Right ventricle myocardium superior (tissue), 1 donor: ENCODE data around the gene BRIP1. TPM values are rescaled to one million over a fixed set of nuclear protein-coding genes. Genes with fewer than 3 reads are reported as not detected.

Source experiments
- ATAC-seq: fragments of 200-7000 bp; cut with Tn5 transposase; one replicate; pipeline ENCODE4 v1.9.1; 2020; ENCODE audit warnings: mild to moderate bottlenecking; ENCODE audit not compliant: poor library complexity
- DNase-seq: peaks from one replicate; pipeline ENCODE4 v3.0.0-alpha.2; 2020
- intact Hi-C: fragments of 100-400 bp; cut with DNase I; formaldehyde crosslinking; loops from one replicate; pipeline ENCODE4 v1.11.2; 2022
- total RNA-seq: library from RNA; stranded (reverse); fragmentation: NEBNext Ultra II Directional; extraction: Animal tissue kit (Norgen Biotek cat#: 25700); gene quantifications from one replicate; pipeline ENCODE4 v1.2.1, GENCODE V29; 2021
- donor health status: DM: no; HTN: yes; CAD: no; lungs with severe emphysema.

The BRIP1 gene
- total RNA-seq, 1 donor from 2014 or later: 0.22 TPM

DNA sequence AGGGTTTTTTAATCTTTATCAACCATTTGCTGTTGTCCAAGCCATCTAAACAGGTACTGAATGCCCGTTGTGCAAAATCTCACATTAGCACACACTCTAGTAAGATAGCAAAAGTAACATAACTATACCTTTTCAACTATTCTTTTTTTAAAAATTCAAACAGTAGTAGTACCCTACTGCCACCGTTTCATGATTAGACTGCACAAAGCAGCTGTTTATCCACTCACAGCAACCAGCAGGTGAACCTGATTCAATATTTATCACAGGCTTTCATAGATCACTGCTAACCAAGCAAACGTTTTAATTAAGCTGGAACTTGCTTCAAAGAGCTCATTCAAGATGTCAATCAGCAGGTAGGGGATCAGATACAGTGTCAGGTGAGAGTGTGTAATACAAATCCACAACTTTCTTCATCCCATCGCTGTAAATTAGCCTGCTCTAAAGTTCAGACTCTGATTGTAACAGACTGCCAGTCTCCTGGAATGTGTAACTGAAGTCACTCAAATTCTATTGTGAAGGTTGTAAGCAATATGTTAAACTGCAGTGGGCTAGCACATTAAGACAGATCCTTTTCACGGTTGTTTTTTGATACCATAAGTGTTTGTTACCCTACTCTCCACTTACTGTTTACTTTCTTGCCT lies 47.3 kb downstream of the BRIP1 start:
- ATAC-seq (no peak), DNase-seq (no peak)
- intact Hi-C loops: no loop called here

DNA sequence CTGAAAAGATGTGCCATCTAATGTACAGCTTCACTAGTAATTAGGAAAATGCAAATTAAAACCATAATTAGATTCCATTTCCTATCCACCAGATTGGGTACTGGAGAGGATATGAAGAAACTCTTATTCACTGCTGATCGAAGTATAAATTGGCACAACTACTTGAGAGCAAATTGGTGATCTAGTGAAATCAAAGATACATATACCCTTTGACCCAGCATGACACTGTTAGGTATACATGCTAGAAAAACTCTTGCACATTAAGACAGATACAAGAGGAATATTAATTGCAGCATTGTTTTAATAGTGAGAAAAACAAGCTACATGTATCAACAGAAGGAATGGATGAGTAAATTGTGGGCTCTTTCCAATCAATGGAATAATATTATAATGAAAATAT lies 48.8 kb downstream of the BRIP1 start:
- DNase-seq (no peak), ATAC-seq (no peak)
- intact Hi-C loops: no loop called here

DNA sequence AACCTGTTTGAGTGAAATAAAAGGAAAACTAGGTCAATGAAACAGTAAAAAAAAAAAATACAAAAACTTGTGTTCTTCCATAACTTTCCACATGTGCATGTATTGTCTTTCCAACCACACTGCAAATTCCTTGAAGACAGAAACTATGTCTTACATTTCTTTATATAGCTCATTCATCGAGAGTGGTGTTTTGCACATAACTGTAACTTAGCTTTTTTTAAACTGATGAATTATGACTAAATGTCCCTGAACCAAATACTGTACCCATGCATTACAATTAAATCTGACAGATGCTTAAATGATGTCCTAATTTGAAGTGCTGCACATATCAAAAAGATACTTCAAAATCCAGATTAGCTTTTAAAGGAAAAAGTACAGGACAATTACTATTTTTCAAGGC lies 50.1 kb downstream of the BRIP1 start:
- intact Hi-C loops: no loop called here
- DNase-seq: no peak
- no peak for ATAC-seq

DNA sequence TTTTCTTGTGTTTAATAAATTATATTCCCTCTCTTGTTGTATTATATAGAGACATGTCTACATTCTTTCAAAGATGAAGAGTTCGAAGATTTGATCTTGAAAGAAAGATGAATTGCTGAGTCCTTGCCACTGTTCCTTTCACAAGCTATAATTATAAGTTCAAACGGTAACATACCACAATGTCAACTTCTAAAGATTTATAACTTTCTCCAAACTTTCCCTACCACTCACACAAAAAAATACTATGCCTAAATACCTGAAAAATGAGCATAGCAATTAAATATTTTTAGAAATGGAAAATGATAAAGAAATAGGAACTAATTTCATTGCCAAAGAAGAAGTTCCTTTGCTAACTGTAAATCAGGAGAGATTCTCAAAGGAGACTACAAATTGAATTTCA lies 50.6 kb downstream of the BRIP1 start:
- DNase-seq (no peak), ATAC-seq (no peak)
- intact Hi-C loops: no loop called here

DNA sequence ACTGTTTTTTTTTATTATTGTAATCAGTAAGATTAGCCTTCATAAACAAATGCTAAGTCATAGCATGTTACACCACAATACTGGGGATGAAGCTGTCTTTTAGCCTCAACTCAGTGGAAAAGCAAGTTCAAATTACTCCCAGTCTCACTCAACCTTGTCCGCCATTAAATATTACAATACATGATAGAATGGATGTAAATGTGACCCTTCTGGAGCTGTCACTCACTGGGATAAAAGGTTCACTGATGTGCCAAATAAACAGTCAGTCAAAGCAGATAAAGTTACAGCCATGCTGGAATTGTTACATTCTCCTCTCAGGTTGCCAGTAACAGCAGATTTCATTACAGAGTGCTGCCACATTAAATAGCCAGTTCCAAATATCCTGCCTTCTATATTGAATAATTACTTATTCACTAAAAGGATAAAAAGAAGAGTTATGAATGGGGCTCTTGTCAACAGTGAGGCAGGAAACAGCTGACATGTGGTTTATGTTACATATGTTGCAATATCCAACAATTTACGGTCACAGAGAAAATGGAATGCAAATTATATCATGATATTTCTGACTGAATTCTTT lies 53.4 kb downstream of the BRIP1 start:
- ATAC-seq (no peak), DNase-seq (no peak)
- intact Hi-C loops: no loop called here

DNA sequence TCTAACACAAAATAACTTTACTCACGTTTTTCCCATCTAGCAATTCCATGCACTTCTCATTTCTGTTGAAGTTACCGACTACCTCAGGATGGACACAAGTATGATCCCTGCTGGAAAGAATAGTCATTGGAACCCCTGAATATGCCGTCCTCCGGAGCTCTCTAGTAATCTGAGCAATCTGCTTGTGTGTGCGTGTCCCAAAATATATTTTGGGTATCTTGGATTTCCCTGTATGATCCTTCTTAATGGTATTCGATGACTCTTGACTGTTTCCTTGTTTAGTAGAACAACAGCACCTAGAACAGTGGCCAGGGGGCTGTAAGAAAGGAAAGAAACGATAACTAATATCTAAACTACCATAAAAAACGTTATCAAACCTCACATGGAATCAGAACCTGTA lies 54.9 kb downstream of the BRIP1 start:
- DNase-seq: no peak
- ATAC-seq: no peak
- intact Hi-C loops: no loop called here

DNA sequence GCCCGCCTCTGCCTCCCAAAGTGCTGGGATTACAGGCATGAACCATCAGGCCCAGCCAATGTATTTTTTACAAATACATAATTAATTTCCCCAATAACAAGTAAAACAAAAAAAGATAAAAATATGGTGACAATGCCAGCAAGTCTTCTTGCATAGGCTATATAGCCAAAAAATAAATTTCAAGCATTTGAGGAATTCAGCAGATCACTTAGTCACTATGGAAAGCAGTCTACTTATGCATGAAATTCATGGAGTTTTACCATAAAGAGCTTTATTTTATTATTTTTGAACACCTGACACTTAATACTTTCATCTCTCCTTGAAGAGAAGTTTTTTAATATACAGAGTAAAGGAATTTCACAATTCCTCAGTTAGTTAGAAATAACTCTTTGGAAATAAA lies 56.4 kb downstream of the BRIP1 start:
- intact Hi-C loops: no loop called here
- ATAC-seq: no peak
- DNase-seq: no peak

DNA sequence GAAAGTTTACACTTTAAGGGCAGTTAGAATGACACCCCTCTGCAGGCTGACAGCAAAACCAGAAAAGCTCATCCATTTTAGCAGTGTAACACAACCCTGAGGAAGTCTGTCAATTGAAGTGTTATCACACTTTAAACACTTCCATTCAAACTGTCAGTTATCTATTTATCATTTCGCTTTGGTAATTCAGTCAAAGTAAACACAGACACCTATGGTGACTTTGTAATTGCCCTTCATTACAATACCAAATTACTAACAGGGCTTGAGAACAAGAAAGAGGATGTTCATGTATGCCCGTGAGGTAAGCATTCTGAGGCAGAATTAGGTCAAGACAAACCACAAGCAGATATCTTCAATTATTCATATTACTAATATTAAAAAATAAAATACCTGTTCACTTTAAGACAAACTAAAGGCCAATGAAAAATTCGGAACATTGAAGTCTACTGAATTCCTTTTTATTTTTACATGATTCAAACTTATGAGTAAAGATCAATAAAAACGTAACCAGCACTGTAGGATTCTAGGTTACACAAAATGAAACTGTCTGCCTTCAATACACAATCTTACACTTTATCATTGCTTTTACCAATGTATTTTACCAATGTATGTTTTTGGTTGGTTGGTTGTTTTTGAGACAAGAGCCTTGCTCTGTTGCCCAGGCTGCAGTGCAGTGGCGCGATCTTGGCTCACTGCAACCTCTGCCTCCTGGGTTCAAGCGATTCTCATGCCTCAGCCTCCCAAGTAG lies 57.1 kb downstream of the BRIP1 start:
- intact Hi-C loops: no loop called here
- DNase-seq (no peak), ATAC-seq (no peak)

DNA sequence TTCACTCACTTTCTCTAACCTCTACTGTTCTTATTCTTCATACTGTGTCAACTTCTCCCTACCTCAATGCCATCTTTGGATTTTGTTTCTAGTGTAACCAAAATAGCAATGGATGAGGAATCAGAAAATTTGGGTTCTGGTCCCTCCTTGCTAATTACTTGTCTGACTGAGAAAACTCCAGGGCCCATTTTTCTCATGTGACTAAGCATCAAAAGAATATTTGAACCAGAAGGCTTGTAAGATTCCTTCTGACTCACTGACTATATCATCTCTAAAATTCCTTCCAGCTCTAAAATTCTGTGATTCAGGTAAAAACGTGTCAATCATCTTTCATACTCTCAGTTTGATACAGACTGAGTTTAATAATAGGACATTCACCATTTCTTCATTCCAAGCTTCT lies 57.9 kb downstream of the BRIP1 start:
- ATAC-seq (no peak), DNase-seq (no peak)
- intact Hi-C loops: no loop called here

DNA sequence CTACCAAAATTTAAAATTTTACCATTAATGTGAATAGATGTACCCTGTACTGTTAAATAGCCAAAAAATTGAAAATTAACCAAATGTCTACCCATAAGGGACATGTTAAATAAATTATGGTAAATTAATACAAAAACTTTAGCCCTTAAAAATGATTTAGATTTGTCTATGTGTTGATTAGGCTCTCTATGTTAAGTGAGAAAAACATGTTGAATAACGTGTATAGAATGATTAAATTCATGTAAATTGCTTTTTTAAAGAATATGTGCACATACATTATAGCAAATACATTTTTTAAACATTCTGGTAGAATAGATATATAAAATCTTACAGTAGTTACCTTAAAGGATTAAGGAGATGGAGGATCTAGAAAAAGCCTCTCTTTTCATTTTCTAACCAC lies 59.5 kb downstream of the BRIP1 start:
- intact Hi-C loops: no loop called here
- no peak for DNase-seq
- no peak for ATAC-seq

DNA sequence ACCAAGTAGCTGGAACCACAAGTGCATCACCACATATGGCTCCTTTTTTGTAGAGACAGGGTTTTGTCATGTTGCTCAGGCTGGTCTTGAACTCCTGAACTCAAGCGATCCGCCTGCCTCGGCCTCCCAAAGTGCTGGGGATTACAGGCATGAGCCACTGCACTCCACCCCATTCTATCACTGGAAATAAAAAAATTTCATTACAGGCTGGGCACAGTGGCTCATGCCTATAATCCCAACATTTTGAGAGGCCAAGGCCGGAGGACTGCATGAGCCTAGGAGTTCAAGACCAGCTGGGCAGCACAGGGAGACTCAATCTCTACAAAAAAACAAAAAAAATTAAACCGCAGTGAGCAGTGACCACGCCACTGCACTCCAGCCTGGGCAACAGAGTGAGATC lies 60.1 kb downstream of the BRIP1 start:
- intact Hi-C loops: no loop called here
- no peak for DNase-seq
- ATAC-seq: no peak

DNA sequence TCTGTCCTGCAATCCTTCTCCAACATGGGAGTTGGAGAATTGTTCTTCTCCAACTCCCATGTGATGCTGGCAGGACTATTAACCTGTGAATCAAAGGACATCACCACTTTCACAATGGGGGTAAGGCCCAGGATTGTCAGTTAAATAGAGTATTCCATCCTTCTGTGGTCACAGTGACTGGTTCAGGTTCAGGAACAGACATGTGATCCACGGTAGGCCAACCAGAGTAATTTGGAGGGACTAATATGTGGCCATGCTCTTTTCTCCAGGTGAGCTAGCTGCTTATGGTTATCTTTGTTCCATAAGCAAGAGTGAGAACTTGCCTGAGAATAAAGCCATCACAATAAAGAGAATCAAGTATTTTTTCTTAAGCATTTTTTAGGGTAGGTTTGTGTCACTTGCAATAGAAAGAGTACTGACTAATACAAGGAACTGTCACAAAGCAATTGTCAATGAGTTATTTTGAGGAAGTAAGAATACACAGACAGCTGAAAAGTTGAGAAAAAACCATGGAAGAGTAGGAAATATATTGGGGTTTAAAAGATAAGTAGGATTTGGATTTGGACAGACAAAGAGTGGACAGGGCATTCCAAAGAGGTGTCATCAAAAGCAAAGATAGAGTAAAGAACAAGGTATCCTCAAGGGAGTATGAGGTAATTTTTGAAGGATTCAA lies 63.4 kb downstream of the BRIP1 start:
- DNase-seq (no peak), ATAC-seq (no peak)
- intact Hi-C loops: no loop called here

DNA sequence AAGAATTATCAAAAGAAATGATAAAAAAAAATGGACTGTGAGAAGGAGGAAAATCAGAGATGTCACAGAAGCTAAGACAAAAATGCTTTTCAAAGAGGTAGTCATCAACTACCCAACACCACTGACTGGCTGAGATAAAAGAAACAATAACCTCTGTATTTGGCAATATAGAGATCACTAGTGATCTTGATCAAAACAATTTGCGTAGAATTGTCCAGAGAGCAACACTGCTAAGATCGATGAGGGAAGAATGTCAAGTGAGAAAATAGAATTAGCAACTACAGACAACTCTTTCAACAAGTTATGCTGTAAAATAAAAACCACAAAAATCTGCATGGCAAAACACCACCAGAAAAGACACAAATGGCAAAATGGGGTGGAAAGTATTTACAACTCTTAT lies 66.0 kb downstream of the BRIP1 start:
- ATAC-seq: no peak
- DNase-seq: no peak
- intact Hi-C loops: no loop called here

DNA sequence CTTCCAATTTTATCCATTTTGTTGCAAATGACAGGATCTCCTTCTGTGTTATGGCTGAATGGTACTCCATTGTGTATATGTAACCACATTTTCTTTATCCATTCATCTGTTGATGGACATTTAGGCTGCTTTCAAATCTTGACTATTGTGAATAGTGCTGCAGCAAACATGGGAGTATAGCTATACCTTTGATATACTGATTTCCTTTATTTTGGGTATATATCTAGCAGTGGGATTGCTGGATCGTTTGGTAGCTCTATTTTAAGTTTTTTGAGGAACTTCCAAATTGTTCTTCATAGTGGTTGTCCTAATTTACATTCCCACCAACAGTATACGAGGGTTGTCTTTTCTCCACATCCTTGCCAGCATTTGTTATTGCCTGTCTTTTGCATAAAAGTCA lies 67.8 kb downstream of the BRIP1 start:
- DNase-seq (no peak), ATAC-seq (no peak)
- intact Hi-C loops: no loop called here

DNA sequence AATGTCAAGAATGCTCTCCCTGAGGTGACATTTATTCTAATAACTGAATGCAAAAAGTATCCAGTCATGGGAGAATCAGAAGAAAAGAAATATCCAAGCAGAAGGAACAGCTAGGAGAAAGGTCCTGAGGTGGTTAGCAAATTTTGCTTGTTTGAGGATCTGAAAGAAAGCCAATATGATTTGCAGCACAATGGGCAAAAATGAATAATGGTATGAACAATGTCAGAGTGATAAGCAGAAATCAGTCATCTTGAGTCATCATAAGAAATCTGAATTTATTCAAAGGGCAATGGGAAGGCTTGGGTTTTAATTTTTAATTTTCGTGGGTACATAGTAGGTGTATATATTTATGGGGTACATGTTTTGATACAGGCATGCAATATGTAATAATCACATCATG lies 68.5 kb downstream of the BRIP1 start:
- ATAC-seq (no peak), DNase-seq (no peak)
- intact Hi-C loops: no loop called here

DNA sequence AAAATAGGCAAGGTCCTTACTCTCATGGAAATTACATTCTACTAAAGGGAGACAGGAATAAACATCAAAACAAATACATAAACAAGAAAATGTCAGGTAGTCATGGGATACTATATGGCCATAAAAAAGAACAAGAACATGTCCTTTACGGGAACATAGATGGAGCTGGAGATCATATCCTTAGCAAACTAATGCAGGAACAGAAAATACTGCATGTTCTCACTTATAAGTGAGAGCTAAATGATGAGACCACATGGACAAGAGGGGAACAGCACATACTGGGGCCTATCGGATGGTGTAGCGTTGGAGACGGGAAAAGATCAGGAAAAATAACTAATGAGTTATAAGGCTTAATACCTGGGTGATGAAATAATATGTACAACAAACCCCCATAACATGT lies 69.1 kb downstream of the BRIP1 start:
- DNase-seq: no peak
- intact Hi-C loops: no loop called here
- no peak for ATAC-seq

DNA sequence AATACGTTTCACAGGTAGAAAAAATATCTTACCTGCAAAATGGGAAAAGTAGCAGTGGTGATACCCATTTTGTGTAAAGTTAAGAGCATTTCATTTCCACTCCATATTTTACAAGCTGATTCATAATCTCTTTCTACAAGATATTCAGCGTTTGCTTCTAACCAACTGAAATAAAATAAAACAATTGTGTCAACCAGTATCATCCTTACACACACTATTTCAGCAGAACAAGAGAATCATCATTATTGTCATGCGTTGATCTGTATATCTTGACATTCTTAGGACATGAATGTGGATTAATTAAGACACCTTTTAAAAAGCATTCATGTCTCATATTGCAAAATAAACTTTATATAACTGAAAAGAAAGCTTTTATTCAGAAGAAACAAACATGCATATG lies 69.8 kb downstream of the BRIP1 start:
- DNase-seq (no peak), ATAC-seq (no peak)
- intact Hi-C loops: no loop called here

DNA sequence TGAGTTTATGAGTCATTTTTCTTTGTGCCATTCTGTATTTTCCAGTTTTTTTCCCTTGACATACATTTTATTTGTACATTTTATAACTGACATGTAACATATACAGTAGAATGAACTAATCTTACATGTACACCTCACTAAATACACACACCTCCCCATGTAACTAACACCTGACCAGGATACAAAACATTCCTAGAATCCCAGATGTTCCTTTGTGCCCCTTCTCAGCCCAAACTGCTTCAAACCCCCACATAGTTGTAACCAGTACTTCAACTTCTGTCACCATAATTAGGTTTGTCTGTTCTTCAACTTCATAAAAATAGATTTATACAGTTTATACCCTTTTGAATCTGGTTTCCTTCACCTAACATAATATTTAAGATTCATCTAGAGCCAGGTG lies 73.5 kb downstream of the BRIP1 start:
- intact Hi-C loops: no loop called here
- no peak for ATAC-seq
- DNase-seq: no peak

DNA sequence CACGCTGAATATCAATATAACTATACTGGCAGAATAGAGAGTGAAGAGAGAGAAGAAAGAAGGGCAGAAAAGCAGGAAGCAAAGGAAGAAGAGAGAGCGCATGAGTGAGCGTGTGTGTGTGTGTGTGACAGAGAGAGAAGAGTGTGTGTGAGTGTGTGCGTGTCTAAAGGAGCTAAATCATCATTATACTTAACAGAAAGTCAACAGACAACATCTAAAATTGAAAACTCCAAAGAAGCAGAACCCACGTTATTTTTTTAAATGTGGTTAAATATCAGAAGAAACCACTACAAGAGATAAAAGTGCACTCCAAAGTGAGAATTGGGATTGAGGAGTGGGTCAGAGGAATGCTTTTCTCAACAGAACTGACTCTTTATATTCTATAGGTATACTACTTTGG lies 77.2 kb downstream of the BRIP1 start:
- ATAC-seq (no peak), DNase-seq (no peak)
- intact Hi-C loops: no loop called here

DNA sequence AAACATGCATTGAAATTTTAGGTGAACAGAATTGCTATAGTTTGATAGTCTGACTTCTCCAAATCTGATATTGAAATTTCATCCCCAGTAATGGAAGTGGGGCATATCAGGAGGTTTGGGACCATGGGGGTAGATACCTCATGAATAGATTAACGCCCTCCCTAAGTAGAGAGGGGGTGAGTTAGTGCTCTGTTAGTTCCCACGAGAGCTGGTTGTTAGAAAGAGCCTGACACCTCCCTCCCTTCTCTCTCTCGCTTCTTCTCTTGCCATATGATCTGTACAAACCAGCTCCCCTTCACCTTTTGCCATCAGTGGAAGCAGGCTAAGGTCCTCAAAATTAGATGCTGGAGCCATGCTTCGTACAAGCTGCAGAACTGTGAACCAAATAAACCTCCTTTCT lies 78.8 kb downstream of the BRIP1 start:
- ATAC-seq (no peak), DNase-seq (no peak)
- intact Hi-C loops: no loop called here
